Epidermal melanocyte (primary cell): ENCODE results near the gene VCP.

Source experiments
- DNase-seq: peaks from one replicate; pipeline ENCODE4 v3.0.0; 2011; ENCODE audit warnings: low spot score; ENCODE audit not compliant: insufficient read length

The VCP gene

DNA sequence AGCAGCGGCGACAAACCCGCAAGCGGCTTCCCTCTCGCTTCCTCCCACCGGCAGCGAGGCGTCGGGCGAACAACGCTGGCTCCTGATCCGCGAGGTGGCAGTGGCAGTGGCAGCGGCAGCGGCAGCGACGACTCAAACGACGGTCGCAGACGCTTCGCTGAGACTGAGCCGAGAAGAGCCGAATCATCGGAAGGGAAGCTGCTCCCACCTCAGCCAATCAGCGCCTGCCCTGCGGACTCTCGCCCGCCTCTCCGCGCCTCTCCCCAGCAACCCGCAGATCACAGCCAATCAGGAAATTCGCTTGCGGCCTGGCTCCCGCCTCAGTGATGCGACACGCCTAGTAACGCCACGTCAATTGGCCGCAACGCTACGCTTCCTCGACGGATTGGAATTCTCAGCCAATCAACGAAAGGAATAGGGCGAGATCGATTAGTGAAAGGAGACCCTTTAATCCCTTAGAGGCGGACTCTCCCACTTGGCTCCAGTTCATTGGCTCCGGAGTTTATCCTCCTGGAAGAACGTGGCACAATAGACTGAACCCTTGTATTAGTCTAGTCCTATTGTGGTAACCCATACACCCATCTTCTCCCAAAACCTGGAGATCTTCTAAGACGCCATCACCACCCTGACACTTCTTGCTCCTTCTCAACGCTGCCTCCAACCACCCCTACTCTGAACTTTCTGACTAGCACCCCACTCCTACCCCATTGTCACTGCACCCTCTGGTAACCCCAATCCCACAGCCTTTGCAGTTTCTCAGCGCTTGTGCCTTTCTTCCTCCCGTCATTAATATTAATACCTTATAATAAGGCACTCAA, at the start of gene VCP:
TSS of gene VCP (minus strand) at position 165 of the 818 bp plus-strand sequence. CDS start 272 bp downstream, outside the sequence.
- DNase-seq: peak; percentile 97

DNA sequence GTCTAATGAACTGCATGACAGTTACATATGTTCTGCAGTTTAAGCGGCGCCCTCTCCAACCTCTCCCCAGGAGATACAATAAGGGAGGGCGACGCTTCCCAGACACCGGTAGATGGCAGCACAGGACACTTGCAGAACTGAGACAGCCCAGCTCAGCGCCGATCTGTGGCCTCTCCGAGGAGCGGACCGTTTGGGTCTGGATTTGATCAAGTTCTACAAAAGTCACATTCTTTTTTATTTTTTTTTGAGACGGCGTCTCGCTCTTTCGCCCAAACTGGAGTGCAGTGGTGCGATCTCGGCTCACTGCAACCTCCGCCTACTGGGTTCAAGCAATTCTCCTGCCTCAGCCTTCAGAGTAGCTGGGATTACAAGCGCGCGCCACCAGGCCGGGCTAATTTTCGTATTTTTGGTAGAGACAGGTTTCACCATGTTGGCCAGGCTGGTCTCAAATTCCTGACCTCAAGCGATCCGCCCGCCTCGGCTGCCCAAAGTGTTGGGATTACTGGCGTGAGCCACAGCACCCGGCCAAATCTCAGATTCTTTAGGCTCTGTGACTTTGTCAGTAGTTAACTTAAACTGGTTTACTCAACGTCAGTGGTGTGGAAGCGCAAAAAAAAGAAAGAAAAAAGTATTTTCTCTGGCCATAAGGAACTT, 44.6 kb upstream of the VCP start:
- peak; percentile 79 for DNase-seq

DNA sequence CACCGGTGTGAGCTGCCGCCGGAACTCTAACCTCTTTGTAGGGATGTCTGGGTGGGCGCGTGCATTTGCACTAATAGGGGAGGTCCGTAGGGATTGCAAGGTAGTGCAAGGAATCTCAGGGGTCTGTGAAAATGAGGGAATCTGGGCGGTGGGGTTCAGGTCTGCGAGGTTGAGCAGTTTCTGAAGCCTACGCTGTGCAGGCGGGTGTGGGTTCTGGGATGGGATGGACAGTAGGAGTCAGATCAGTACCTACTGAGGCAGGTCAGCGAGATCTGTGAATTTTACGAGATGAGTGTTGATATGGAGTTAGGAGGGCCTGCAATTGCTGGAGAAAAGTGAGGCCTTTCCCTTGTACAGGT, 44.1 kb upstream of the VCP start:
- no peak for DNase-seq

DNA sequence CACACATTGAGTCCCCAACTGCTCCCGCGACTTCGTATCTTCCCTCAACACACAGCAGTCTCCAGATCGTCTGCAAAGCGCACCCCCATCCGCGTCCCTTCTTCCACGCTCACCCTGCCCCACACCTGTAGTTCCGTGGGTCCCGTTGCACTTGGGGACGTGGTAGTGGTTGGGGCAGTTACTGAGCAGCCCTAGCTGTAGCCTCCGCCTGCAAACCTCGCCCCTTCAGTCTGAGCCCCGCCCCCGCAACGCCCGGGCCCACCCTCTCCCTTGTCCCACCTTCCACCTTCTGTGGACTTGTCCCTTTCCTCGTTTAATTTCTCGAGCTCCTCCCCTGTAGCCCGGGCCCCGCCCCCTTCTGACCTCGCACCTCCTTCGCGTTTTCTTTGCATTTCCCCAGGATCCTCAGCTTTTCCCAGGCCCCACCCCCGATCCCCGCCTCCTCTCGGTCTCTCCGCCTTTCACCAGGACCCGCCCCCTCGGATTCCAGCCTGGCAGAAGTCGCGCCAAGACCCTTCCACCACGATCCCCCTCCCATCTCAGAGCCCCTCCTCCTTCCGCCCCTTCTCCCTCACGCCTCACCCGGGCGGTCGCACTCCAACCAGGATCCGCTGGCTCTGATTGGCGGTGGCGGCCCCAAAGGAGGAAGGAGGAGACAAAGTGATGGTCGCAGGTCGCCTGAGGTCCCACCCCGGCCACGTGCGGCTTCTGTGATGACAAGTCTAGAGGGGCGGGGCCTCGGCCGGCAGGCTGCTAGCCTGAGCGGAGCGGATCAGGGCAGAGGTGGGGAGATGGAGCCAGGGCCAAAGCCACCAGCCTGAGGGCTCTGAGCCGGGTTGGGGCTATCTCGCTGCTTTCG, 43.5 kb upstream of the VCP start, which contains the start of gene ATOSB:
TSS of gene ATOSB (minus strand) at position 183 of the 859 bp plus-strand sequence. CDS start 7,588 bp downstream, outside the sequence.
- peak; percentile 81 for DNase-seq

DNA sequence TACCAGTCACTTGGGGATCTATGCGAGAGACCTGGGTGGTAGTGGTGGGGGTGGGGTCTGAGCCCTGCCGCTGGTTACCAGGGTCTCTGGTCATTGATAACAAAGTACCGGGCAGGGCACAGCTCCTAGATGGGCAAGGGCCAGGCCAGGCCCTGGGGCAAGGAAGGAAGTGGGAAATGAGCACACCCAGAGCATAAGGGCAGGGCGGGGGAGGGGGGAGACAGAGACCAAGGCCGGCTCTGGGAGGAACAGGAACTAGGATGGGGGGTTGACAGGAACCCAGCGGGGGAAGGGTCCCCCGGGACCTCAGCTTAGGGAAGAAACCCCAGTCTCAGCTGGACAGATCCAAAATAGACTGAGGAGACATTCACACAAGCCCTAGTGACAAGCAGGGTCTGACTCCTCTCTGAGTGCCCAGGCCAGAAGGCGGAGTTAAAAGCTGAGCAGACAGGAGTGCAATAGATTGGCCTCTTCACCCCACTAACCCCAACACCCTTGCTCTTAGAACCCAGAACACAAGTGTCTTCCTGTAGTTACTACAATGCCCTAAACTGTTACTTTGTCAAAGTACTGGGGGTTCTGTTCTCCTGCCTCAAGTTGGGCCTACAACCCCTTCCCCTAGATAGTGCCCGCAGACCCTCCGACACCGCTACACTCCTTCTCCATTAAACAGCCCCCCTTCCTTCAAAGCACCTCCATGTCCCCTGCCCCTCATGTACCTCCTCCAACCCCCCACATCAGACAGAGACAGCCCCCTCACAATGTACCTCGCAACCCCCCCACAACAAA, 42.6 kb upstream of the VCP start:
- DNase-seq: no peak

DNA sequence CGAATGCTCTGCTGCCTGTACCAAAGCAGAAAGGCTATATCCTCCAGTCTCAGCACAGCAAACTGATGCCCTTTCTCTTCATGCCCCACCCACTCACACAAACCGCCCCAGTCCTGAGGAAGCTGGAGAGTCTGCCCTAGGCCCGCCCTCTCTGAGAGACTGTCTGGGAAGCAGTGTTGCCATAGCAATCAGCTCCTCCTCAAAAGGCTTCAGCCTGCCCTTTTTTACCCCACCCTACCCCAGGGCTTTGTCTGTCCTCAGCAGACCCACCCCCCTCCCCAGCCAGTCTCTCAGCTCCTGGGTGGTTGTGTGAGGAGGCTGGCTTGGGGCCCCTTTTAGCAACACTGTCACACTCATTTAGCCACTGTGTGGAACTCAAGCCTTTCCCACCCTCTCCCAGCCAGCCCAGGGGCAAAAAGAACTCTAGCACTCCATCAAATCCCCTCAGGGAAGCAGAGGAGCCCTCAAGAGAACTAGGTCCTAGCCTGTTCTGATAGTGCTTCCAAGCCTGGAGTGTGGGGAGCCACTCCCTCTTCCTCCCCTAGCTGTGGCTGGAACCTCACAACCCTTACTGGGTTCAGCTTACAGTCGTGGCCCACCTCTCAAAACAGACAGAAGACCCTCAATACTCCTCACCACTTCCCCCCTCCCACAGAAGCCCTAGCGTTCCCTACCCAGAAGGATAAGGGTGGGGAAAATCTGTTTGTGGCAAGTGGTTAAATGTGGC, 41.9 kb upstream of the VCP start:
- DNase-seq: peak; percentile 85

DNA sequence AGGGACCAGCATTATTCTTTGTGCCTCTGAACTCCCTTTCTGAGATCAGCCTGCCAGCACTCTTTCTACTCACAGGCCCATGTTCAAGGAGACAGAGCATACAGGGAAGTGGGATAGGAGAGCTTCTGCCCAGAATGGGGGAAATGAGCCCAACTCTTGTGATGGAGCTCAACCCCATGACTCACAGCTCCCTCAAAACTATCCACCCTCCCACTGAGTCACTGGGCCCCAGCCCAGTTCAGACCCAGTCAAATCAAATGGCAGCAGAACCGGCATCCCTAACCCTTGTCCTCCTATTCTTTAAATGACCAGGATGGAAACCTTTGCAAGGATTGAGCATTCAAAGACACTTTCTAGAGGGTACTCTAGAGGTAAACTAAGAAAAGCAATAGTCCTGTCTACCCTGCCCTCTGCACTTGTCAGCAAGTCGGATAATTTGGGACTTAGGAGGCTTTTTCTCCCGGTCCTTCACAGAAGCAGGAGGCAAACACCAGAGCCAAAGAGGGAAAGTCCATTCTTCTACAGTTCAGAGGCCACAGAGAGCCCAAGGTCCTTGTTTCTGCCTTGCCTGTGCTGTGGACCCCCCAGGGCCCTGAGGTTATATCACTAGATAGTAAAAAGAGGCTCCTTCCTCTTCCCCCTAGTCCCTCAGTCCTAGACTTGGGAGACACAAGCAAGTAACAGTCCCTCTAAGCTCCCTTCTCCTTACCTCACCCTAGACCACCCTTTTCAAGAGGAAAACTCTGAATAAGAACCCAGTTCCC, 40.0 kb upstream of the VCP start:
- DNase-seq: no peak

DNA sequence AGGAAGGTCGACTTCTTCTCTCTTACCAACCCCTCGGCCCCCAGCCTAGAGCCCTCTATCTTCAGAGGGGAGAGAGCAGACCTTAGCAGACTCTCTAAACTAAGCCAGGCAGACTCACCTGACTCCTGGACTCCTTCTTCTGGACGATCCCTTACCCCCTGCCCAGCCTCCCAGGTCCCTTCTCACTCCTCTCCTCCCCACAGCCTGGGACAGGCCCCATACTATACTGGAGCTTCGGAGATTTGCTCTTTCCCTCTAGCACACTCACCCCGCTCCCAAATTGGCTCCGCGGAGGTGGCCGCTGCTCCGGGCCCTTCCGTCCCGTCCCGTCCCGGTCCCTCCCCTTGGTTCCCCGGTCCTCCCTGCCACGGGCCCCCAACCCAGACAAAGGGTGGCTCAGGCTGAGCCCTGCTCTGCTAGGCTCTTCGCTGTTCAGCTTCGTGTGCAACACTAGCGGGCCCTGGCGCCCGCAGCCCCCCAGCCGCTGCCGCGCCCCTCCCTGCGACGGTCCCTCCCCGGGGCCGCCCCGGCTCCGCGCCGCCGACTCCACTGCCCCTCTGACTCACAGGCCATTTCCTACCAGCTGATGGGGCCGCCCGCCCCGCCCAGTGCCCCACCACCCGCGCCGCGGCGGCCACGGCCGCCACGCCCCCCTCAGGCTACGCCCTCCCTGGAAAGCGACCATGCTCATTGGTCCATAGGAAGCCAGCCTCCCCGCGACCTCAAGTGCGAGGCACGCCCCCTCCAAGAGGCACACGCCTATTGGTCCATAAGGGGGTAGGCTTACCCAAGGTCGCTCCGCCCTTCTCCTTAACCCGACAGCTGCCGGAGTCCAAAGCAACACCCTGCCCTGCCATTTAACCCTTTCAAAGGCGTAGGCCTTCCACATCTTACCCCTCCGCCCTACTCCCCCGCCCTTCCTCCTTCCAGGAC, 38.8 kb upstream of the VCP start:
- peak; percentile 96 for DNase-seq

DNA sequence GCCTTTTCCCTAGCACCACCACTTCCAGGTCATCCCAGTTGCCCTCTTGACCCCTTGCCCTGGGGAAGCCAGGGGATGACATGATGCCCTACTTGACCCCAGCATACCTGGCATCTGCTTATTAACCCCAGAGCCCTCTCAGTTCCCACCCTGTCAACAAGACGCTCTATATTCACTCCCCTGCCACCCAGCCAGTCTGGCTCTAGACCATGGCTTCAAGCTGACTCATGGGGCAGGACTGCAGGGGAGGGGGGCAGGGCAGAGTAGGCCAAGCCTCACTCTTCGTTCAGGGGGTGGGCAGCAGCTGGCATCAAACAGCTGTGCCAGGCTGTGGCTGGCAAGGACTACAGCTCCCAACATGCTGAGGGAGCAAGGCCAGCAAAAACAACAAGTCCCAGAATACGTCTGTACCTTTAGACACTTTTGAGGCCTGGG, 37.9 kb upstream of the VCP start:
- no peak for DNase-seq

DNA sequence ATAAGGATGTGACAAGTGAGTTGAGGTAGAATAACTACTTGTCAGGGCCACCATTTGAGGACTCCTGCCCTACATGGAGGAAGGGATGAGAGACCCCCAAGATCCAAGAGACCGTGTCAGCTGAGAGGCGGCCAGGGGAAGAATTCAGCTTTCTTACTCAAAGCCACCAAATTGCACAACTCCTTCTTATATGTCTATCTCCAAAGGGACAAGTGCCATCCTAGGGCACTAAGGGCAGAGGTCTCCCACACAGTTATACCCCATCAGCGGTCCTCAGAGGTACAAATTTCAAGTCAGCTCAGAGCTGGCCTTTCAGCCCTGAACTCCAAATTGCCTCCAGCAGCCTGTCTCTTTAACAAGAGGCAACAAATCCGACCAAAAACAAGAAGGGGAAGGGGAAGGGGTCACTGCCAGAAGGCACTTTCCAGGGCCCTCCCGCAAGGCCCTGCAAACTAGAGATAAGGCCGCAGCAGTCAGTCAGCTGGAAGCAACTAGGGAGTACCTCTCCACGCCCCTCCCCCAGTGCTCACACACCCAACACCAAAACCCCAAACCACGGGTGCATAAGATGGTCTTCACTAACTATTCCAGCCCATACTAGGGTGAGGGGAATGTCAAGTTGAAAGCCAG, 36.6 kb upstream of the VCP start:
- DNase-seq: no peak

DNA sequence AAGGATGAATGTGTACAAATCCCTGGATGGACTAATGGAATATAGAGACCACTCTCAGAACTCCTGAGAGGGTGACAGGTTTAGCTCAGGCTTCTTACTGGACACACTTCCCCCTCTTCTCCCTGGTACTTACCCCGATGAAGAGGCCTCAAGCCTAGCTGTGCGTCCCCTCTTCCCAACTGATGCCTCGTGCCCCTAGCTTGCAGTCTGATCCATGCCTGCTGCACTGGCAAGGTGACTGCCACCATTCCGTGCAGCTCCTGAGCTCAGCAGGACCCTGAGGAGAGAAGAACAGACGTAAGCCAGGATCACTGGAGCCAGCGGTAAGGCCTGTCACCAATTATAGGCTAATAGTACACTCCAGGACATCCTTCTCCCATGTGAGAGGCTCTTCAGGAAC, 36.0 kb upstream of the VCP start:
- DNase-seq: no peak

DNA sequence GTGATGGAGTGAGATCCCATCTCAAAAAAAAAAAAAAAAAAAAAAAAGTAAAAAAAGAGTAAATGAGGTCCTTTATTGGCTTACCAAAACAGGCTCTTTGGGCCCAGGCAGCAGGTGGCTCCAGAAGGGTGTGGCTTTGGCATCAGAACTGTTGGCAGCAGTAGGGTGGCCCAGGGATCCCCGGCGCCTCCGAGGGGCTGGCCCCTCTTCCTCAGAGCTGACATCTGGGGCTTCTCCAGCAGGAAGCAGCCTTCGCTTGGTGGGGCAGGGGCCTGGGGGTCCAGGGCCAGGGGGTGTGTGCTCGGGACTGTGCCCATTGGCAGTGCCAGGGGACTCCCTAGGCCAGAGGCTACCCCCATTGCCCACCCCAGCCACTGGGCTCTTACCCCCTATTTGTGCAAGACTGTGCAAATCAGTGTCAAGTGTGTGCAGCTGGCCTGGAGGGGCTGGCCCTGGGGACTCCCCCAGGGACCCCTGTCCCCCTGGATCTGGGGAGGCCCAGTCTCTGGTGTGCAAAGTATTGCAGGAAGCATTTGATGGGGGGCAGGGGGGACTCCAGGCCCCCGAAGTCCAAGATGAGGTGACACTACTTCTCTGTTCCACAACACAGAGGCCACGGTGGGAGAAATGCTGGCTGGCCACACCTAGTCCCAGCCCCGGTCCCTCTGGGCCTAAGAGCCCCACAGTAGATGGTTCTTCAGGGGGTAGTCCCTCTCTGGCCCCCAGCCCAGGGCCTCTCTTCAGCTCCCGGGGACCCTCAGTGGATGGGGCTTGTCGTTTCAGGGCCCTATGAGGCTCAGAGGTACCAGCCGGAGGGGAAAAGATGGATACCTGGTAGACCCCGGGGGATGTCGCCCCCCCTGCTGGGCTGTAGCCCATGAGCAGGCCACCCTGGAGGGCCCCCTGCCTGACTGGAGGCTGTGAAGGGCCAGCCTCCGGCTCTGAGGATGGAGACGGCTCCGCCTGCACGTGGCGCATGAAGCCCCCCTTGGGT, 35.2 kb upstream of the VCP start:
- DNase-seq: no peak

DNA sequence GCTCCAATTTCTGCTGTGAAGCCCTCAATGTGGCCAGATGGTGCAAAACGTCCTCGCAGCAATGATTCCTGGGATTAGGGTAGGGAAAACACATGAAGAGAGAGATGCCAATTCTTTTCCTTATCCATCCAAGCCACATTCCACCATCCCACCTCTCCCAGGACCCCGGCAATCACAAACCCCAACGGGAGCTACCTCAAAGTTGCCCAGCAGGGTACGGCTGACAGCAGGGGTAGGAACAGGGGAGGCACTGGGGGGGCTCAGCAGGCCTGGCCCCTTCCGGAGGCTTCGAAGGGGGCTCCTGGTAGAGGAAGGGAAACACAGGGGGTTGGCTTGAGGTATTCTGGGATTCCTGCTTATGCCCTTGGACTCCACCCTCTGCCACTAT, 33.9 kb upstream of the VCP start:
- DNase-seq: no peak

DNA sequence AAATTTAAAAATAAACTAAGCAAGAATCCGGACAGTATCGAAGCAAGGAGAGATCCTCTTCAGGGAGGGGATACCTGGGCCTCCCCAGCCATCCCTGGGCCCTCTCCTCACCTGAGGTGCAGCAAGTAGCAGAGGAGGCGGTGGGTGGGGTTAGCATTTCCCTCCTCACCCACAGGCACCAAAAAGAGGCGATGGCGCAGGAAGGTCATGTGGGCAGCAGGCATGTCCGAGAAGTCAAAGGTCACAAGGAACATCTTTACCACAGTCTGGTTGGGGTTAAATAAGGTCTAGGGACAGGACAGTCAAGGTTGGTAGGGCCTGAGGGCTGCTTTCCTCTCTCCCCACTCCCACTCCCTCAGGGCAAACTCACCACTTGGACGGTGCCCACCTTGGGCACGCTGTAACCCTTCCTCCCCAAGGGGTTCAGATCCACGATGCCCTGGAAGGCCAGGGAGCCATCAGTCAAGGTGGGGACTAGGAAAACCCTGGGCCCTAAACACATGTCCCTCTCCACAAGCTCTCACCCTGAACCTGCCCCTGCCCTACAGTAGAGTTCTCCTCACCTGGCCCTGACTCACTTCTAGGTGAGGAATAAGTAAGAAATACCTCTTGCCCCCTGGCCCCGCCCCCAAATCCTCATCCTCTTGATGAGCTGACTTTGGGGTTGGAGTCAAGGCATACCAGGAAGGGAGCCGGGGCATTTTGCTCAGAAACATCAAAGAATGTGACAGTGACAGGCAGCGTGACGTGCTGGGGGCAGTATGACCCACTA, 33.3 kb upstream of the VCP start:
- DNase-seq: no peak

DNA sequence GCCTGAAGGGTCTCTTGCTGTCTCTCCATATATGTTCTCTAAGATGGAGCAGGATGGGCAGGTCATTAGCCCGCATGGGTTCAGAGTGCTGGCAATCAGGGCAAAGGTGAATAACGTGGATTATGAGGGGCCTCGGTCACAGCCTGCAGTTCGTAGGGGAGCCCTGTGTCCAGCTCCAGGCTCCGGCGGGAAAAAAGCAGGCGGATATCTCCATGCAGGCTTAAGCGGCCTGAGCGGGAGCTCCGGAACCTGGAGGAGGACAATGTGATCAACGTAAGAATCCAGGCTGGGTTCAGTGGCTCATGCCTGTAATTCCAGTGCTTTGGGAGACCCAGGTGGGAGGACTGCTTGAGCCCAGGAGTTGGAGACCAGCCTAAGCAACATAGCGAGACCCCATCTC, 32.7 kb upstream of the VCP start:
- DNase-seq: no peak

DNA sequence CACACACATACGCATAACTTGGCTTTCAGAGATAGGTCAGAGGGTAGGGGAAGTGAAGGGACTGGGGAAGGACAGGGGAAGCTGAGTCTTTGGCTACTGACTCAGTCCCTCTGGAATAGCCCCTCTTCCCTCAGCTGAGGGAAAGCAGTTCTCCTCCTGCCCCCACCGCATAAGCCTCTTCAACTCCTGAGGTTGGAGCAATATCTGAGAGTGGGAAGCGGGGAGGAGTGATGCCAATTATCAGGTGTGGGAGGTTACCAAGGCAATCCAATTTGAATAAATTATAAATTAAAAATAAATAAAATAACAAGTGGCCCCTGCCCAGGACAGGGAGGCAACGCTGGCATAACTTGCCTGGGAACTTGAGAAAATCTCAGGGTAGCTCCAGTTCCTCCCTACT, 32.2 kb upstream of the VCP start:
- DNase-seq: no peak
